Spleen (tissue), 11 donors: ENCODE data around the gene GLTPD2. TPM values are rescaled to one million over a fixed set of nuclear protein-coding genes. Genes with fewer than 3 reads are reported as not detected.

ENCODE experiments used
- DNase-seq: peaks from one replicate; pipeline ENCODE4 v3.0.0-alpha.2; 2020
- H3K27ac ChIP-seq, 8 donors: fragments of 200-600 bp; sonication (generic) in 7 of 8; 1 replicate in 4 of 8; 2 replicates in 4 of 8; pipeline versions ENCODE4 v1.5.0 to v1.8.0; 2016 to 2021; ENCODE audit warnings: inconsistent platforms in 4 of 8, mild to moderate bottlenecking in 4 of 8, moderate library complexity in 1 of 8
- H3K27me3 ChIP-seq, 7 donors: fragments of 200-600 bp; sonication (generic) in 6 of 7; replicated peaks in 1 of 7; 1 replicate in 4 of 7; 2 replicates in 3 of 7; pipeline versions ENCODE4 v1.5.0 to v1.8.0; 2016 to 2021; ENCODE audit warnings: inconsistent platforms in 3 of 7, mild to moderate bottlenecking in 1 of 7
- H3K36me3 ChIP-seq, 6 donors: fragments of 200-600 bp; sonication (generic) in 5 of 6; 1 replicate in 4 of 6; 2 replicates in 2 of 6; pipeline versions ENCODE4 v1.5.0 to v1.8.0; 2016 to 2021; ENCODE audit warnings: inconsistent platforms in 2 of 6
- H3K4me1 ChIP-seq, 6 donors: fragments of 200-600 bp; sonication (generic) in 5 of 6; 1 replicate in 3 of 6; 2 replicates in 3 of 6; pipeline versions ENCODE4 v1.5.0 to v1.8.0; 2016 to 2021; ENCODE audit warnings: inconsistent platforms in 3 of 6
- H3K4me3 ChIP-seq, 8 donors: fragments of 200-600 bp; sonication (generic) in 7 of 8; 1 replicate in 4 of 8; 2 replicates in 4 of 8; pipeline versions ENCODE4 v1.5.0 to v1.8.0; 2016 to 2021; ENCODE audit warnings: inconsistent platforms in 4 of 8, mild to moderate bottlenecking in 4 of 8, moderate library complexity in 2 of 8
- H3K9me3 ChIP-seq, 8 donors: fragments of 200-600 bp; sonication (generic) in 7 of 8; 1 replicate in 4 of 8; 2 replicates in 4 of 8; pipeline versions ENCODE4 v1.5.0 to v1.8.0; 2016 to 2021; ENCODE audit warnings: inconsistent platforms in 4 of 8
- POLR2A ChIP-seq, 3 donors: fragments of 450-650 bp; IDR thresholded peaks; one replicate each; pipeline ENCODE4 v1.5.1; 2017; ENCODE audit warnings: antibody characterized with exemption in 3 of 3, mild to moderate bottlenecking in 1 of 3
- POLR2AphosphoS5 ChIP-seq, 3 donors: sonication (generic); formaldehyde crosslinking; IDR thresholded peaks; one replicate each; pipeline ENCODE4 v1.5.1; 2017; ENCODE audit warnings: antibody characterized with exemption in 3 of 3
- WGBS, 5 donors: extraction: QIAGEN DNeasy Blood & Tissue Kit in 3 of 5; methylation state at CpG; one replicate each; pipeline versions ENCODE4 v1.1.5 to v1.1.7; 2013 to 2018; 5-methylcytosine and 5-hydroxymethylcytosine counted together
- intact Hi-C: fragments of 100-400 bp; cut with DNase I; formaldehyde crosslinking; loops from one replicate; pipeline ENCODE4 v1.15.0; 2023; ENCODE audit warnings: low total_unique reads
- polyA plus RNA-seq, 3 donors: library from polyadenylated mRNA; stranded (reverse); fragments of 200-250 nt; gene quantifications; one replicate each; pipeline ENCODE4 v1.2.1, GENCODE V29; 2013
- total RNA-seq, 7 donors: library from RNA; depleted of rRNA in 3 of 7; stranded (reverse); fragments of >200 nt in 3 of 7; fragmentation: NEBNext Ultra II Directional in 4 of 7; extraction: Animal tissue kit (Norgen Biotek cat#: 25700) in 4 of 7; gene quantifications; one replicate each; pipeline versions ENCODE4 v1.1.0 to v1.2.1, GENCODE V29; 2016 to 2021
- TF ChIP-seq, protein P1 (sequence below), 11 experiments: fragments of 200-600 bp in 7 of 11; fragments of 450-650 bp in 4 of 11; sonication (generic) in 4 of 11; IDR thresholded peaks in 8 of 11; conservative IDR thresholded peaks in 3 of 11; 1 replicate in 7 of 11; 2 replicates in 4 of 11; pipeline versions ENCODE4 v1.4.0 to v1.8.0; 2016 to 2021; ENCODE audit warnings: antibody characterized with exemption in 11 of 11, inconsistent platforms in 4 of 11, mild to moderate bottlenecking in 1 of 11
- donor health status: healthy with polysubstance abuse.
- donor health status: DM: no; HTN: no; CAD: no; lungs with moderate emphysema.
- donor health status: DM: no; HTN: no; CAD: no.
- donor health status: Bipolar disorder and iron deficiency.
- donor health status: healthy.
- donor health status: DM: no; HTN: no; CAD: no.
- donor health status: DM: yes; HTN: yes; CAD: no.

Gene GLTPD2
- total and polyA plus RNA-seq, 10 donors, result 0.06 TPM; not detected in 9

DNA sequence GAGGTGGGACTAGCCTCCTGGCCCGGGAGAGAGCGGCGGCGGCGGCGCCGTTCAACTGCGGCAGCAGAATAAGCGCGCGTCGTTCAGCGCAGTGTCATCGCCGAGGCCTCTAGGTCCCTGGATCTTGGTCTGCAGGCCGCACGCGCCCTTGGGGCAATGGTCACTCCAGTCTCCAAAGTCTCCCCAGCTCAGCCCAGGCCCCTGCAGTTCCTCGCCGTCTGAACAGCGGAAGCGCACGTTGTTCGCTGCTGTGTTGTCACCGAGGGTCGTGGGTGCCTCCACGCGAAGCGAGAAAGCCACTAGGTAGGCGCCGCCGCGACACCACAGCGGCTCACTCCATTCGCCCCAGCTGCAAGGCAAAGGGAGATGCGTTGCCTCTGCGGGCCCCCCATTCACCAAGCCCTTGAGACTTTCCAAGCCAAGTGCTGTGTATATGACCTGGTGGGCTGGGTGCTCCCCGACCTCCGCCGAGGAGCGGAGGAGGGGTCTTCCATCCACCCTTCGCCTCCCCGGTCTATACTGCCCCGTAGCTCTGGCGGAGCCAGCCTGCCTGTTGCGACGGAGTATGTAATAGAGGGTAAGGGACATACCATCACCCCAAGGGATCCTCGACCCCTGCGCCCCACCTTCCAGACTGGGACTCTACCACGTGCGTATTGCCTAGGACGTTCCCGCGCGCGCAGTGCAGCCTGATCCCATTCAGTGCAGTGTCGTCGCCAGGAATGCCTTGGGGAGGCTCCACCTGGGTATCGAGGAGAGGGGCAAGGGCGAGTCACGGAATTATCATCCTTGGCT, 3.3 kb upstream of the GLTPD2 start:
- Histone ChIP-seq H3K9me3 (no peaks in the 10 kb centered on the region), H3K4me3 (peak overlapping the region in 6 of 8 donors; percentile 3 to 58 (median 18)), H3K27ac (peak overlapping the region in 6 of 8 donors; percentile 2 to 67 (median 40)), H3K4me1 (peaks cover 21 to 60% (median 45%) of the 10 kb centered on the region in 6 donors), H3K27me3 (peaks cover 0 to 90% (median 34%) of the 10 kb centered on the region in 7 donors), H3K36me3 (no peaks in the 10 kb centered on the region)
- DNase-seq, result no peak
- TF ChIP-seq, protein P1, sequence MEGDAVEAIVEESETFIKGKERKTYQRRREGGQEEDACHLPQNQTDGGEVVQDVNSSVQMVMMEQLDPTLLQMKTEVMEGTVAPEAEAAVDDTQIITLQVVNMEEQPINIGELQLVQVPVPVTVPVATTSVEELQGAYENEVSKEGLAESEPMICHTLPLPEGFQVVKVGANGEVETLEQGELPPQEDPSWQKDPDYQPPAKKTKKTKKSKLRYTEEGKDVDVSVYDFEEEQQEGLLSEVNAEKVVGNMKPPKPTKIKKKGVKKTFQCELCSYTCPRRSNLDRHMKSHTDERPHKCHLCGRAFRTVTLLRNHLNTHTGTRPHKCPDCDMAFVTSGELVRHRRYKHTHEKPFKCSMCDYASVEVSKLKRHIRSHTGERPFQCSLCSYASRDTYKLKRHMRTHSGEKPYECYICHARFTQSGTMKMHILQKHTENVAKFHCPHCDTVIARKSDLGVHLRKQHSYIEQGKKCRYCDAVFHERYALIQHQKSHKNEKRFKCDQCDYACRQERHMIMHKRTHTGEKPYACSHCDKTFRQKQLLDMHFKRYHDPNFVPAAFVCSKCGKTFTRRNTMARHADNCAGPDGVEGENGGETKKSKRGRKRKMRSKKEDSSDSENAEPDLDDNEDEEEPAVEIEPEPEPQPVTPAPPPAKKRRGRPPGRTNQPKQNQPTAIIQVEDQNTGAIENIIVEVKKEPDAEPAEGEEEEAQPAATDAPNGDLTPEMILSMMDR (IDR thresholded peaks at IDR 0.05 in 8 of 11, conservative IDR thresholded peaks at IDR 0.05 in 3 of 11), result no peak
- TF ChIP-seq POLR2A (IDR thresholded peaks at IDR 0.05), result no peak
- TF ChIP-seq POLR2AphosphoS5 (IDR thresholded peaks at IDR 0.05), result no peak
- WGBS, 5 donors, result 9 to 25% (median 11%) methylated on average over 23 to 61 of the region's 61 CpGs
- intact Hi-C loops, result loop anchor here (5.0 to 10.0 kb wide), 2 partner anchors 51 to 102 kb away; partner anchors contain the start of genes CXCL16, MED11 and ZMYND15

DNA sequence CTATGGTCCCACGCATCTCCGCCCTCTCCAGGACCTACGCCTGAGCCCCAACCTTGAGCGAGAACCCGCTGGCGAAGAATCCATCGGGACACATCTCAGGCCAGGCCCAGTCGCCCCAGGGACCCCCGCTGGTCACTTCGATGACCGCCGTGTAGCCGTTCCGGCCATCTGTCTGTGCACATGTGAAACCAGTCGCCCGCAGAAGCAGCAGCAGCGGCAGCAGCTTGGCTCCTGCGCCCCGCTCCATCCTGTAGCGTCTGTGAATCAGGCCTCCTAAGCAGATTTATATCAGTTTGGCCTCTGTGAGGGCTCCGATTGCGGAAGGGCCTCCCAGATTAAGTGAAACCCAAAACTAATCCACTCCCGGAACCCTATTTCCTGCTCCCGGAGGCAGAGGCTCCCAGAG, 2.7 kb upstream of the GLTPD2 start, which contains the start of gene VMO1:
TSS of gene VMO1 (minus strand) at position 259 of the 406 bp plus-strand sequence. CDS start at position 247, 12 bp downstream.
- Histone ChIP-seq H3K36me3 (no peaks in the 10 kb centered on the region), H3K27me3 (peaks cover 0 to 87% (median 34%) of the 10 kb centered on the region in 7 donors), H3K27ac (peak within 1 kb of the TSS in 6 of 8 donors; percentile 2 to 67 (median 40)), H3K9me3 (no peaks in the 10 kb centered on the region), H3K4me1 (peaks cover 24 to 66% (median 50%) of the 10 kb centered on the region in 6 donors), H3K4me3 (peak within 1 kb of the TSS in 6 of 8 donors; percentile 3 to 58 (median 18))
- TF ChIP-seq POLR2AphosphoS5 (IDR thresholded peaks at IDR 0.05), result peak; percentile 52 to 80 (median 67)
- no peak for TF ChIP-seq POLR2A (IDR thresholded peaks at IDR 0.05)
- intact Hi-C loops, result loop anchor here (5.0 to 10.0 kb wide), 2 partner anchors 51 to 101 kb away; partner anchors contain the start of genes CXCL16, MED11 and ZMYND15
- peak; percentile 83 for DNase-seq
- WGBS, 5 donors, result 1 to 6% (median 5%) methylated on average over 12 to 24 of the region's 24 CpGs

DNA sequence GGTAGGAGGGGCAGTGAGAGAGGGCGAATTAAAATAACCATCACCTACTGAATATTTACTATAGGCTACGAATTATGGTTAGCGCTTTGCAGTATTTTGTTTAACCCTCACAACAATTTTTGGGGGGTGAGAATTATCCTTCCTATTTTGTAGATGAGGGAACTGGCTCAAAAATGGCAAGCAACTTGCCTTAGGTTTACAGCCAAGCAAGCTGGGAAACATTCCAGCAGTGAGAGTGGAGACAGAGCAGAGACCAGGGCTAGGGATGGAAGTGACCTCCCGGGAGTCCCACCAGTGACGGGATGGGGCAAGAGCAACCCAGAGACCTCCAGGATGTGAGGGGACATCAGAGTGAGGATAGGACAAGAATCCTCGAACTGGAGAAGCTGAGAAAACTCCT, 2.2 kb upstream of the GLTPD2 start:
- 11 to 20% (median 16%) methylated on average over 6 of the region's 6 CpGs for WGBS, 5 donors
- Histone ChIP-seq H3K36me3 (no peaks in the 10 kb centered on the region), H3K27ac (peak overlapping the region in 6 of 8 donors; percentile 2 to 67 (median 40)), H3K9me3 (no peaks in the 10 kb centered on the region), H3K4me3 (peak overlapping the region in 5 of 8 donors; percentile 3 to 58 (median 10)), H3K4me1 (peaks cover 24 to 68% (median 50%) of the 10 kb centered on the region in 6 donors), H3K27me3 (peaks cover 0 to 83% (median 34%) of the 10 kb centered on the region in 7 donors)
- intact Hi-C loops, result loop anchor here (5.0 to 10.0 kb wide), 2 partner anchors 52 to 101 kb away; partner anchors contain the start of genes CXCL16, MED11 and ZMYND15
- no peak for DNase-seq
- TF ChIP-seq, protein P1 (IDR thresholded peaks at IDR 0.05 in 8 of 11, conservative IDR thresholded peaks at IDR 0.05 in 3 of 11), result no peak
- TF ChIP-seq POLR2AphosphoS5 (IDR thresholded peaks at IDR 0.05) (no peak), POLR2A (IDR thresholded peaks at IDR 0.05) (no peak)

- TF ChIP-seq POLR2A (IDR thresholded peaks at IDR 0.05) (no peak), POLR2AphosphoS5 (IDR thresholded peaks at IDR 0.05) (no peak)
- TF ChIP-seq, protein P1 (IDR thresholded peaks at IDR 0.05 in 8 of 11, conservative IDR thresholded peaks at IDR 0.05 in 3 of 11), result no peak
- peaks cover 0 to 65% (median 24%) of the 10 kb centered on the region in 7 donors for H3K27me3 ChIP-seq
- WGBS, 5 donors, result 74 to 87% (median 83%) methylated on average over 14 of the region's 14 CpGs
These were observed 481 bp upstream of the GLTPD2 start for GRCh38 chr17:4788159-4788806.

More at GRCh38 chr17:4788159-4788806, 481 bp upstream of the GLTPD2 start:
- no peak for DNase-seq
- no peaks in the 10 kb centered on the region for H3K36me3 ChIP-seq
- intact Hi-C loops, result loop anchor here (5.0 to 10.0 kb wide), 2 partner anchors 53 to 99 kb away; partner anchors contain the start of genes CXCL16, MED11 and ZMYND15
- peak overlapping the region in 3 of 8 donors; percentile 68 to 81 (median 76) for H3K4me3 ChIP-seq
- H3K4me1 ChIP-seq, result peaks cover 24 to 64% (median 50%) of the 10 kb centered on the region in 6 donors
- H3K27ac ChIP-seq, result peak overlapping the region in 2 of 8 donors; percentile 95 to 96
- H3K9me3 ChIP-seq, result no peaks in the 10 kb centered on the region
